Omental fat pad (tissue), 4 donors: ENCODE results near the gene LTV1. TPM values are rescaled to one million over a fixed set of nuclear protein-coding genes. Genes with fewer than 3 reads are reported as not detected.

Experiments
- ATAC-seq: fragments of 150-250 bp; one replicate; pipeline ENCODE4 v1.9.1; 2016; ENCODE audit warnings: mild to moderate bottlenecking, moderate library complexity; ENCODE audit not compliant: low FRiP score
- DNase-seq: peaks from one replicate; pipeline ENCODE4 v3.0.0-alpha.2; 2019; ENCODE audit warnings: low spot score
- CTCF ChIP-seq, 3 donors: fragments of 450-650 bp; IDR thresholded peaks; one replicate each; pipeline ENCODE4 v1.5.1; 2016 to 2017; ENCODE audit warnings: antibody characterized with exemption in 3 of 3, mild to moderate bottlenecking in 3 of 3, moderate library complexity in 2 of 3
- small RNA-seq: library from RNA; depleted of rRNA; stranded (forward); fragments of <200 nt; gene quantifications from one replicate; pipeline ENCODE3, GENCODE V24; 2016
- total RNA-seq, 4 donors: library from RNA; depleted of rRNA; stranded (reverse); fragments of >200 nt; gene quantifications; one replicate each; pipeline ENCODE4 v1.1.0, GENCODE V29; 2016

Gene LTV1
- total RNA-seq, 4 donors from 2014 or later = 16.1 to 42.6 (median 18.4) TPM

DNA sequence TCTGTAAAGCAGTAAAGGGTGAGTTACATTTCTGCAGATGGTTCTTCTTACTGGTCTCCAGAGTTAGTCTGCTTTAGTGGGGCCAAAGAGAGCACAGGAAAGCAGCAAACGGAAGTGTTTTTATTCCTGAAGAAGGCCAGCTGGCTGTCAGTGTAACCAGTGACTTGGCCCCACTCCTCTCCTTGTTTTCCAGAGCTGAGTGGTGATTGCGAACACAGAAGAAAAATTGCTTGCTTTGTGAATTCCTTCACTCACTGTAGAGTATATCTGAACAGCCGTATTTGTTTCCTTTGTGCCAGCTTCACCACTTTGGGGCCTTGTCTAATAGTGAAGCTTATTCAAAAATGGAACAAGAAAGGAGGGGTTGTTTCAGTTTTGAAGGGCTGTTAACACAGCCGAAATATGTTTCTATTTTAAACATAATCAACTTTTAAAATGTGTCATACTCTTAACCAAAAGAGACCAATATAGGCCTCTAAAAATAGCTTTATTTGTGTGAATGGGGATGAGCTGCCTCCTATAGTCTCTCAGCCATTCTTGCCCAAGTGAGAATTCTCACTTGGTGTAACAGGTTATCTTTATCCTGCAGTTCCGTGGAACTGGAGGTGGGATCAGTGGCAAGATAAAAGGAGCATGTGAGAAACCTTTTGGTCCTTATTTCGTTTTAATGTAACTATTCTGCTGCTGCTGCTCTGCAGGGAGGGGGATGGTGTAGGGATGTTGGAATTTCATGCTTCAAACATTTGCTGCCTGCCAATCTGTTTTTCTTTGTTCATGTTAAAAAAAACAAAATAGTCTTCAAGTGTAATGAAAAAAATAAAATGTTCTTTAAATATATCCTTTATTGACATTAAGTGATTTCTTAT lies 59.0 kb downstream of the LTV1 start:
- no peak for TF ChIP-seq CTCF (IDR thresholded peaks at IDR 0.05)
- ATAC-seq (no peak), DNase-seq (no peak)

DNA sequence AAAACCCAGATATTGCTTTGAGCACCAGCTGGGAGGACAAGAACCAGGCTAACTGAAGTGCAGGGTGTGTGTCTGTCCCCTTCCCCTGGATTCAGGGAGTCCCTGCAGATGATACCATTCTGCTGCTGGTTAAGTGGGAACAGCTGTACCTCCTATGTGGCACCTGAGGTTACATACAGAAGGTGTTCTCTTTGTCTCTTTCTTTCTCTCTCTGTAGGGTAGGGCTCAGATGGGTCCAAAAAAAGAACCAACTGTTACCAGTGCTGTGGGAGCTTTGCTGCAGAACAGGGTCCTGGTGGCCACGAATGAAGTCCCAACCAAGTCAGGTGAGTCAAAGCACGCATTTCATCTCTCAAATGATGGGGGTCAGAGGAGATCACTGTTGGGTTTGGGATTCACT lies 59.7 kb downstream of the LTV1 start:
- DNase-seq = no peak
- no peak for TF ChIP-seq CTCF (IDR thresholded peaks at IDR 0.05)
- no peak for ATAC-seq

DNA sequence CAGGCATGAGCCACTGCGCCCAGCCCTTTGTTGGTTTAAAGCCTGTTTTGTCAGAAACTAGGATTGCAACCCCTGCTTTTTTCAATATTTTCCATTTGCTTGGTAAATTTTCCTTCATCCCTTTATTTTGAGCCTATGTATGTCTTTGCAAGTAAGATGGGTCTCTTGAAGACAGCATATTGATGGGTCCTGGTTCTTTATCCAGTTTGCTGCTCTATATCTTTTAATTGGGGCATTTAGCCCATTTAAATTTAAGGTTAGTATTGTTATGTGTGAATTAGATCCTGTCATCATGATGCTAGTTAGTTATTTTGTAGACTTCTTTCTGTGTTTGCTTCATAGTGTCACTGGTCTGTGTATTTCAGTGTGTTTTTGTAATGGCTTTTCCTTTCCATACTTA lies 67.9 kb downstream of the LTV1 start:
- ATAC-seq (no peak), DNase-seq (no peak)
- no peak for TF ChIP-seq CTCF (IDR thresholded peaks at IDR 0.05)

DNA sequence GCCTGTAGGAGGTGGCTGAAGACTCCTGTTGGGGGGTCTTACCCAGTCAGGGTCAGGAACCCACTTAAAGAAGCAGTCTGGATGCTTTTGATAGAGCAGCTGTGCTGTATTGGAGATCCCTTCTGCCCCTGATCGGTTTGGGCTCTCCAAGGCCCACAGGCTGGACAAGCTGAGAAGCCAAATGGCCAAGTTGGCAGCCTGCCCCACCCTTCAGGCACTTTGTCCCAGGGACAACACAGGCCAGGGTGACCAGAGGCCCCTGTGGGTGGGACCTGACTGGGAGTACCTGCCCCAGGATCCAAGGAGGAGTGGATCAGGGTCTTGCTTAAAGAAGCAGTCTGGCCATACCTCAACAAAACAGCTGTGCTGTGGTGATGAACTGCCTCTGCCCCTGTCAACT lies 69.5 kb downstream of the LTV1 start:
- DNase-seq (no peak), ATAC-seq (no peak)
- no peak for TF ChIP-seq CTCF (IDR thresholded peaks at IDR 0.05)

Small RNA genes within 50 kb of the gene (small RNA-seq; reads per million reads assigned to genes)
- gene ZC2HC1B = not detected

Other genes with a start within 250 kb of the LTV1 start
- gene PHACTR2, start 165.4 kb upstream of the LTV1 start, total RNA-seq = 100 to 1,000 TPM in 1 of 4 donors, 10 to 100 TPM in 3; 50.8 to 102 (median 65.1) TPM
- gene ZC2HC1B, start 21.1 kb downstream of the LTV1 start, total RNA-seq = not detected
- 10 to 100 TPM; 22.3 to 33.6 (median 26.0) TPM for gene PLAGL1, start 164.9 kb downstream of the LTV1 start, total RNA-seq